Spleen (tissue), 7 donors: ENCODE results near the gene TTLL5.

ENCODE experiments used
- CTCF ChIP-seq, 11 experiments: fragments of 200-600 bp in 7 of 11; fragments of 450-650 bp in 4 of 11; sonication (generic) in 4 of 11; IDR thresholded peaks in 8 of 11; conservative IDR thresholded peaks in 3 of 11; 1 replicate in 7 of 11; 2 replicates in 4 of 11; pipeline versions ENCODE4 v1.4.0 to v1.8.0; 2016 to 2021; ENCODE audit warnings: antibody characterized with exemption in 11 of 11, inconsistent platforms in 4 of 11, mild to moderate bottlenecking in 1 of 11
- POLR2A ChIP-seq, 3 donors: fragments of 450-650 bp; IDR thresholded peaks; one replicate each; pipeline ENCODE4 v1.5.1; 2017; ENCODE audit warnings: antibody characterized with exemption in 3 of 3, mild to moderate bottlenecking in 1 of 3
- donor health status: DM: no; HTN: no; CAD: no; lungs with moderate emphysema.
- donor health status: DM: no; HTN: no; CAD: no.
- donor health status: DM: no; HTN: no; CAD: no.

DNA sequence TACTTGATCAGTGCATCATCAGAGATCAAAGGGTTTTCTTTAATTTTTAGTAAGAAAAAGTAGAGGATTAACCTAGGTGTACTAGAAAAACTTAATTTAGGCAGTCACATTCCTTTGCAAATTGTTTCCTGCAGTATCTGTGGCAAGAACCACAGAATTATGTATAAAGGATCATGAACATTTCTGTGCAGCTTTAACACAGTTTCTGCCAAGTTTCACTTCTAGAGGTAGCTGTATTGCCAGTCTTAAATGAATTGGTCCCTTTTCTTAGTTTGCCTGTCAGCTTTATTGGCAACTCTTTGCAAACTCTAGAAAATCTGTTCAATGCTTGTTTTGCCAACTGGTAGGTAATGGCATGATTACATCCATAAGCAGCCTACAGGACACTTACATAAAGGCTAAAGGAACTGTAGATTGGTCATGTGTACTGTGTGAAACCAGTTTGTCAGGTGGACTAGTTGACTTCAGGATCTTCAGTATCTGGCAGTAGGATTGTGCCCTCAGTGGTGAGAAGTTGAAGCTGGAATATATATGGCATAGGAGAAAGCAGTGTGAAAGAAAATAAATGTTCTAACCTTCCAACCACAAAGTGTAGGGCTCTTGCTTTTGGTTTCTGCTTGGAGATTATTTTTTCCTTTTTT is 75.9 kb downstream of the TTLL5 start:
- TF ChIP-seq CTCF (IDR thresholded peaks at IDR 0.05 in 8 of 11, conservative IDR thresholded peaks at IDR 0.05 in 3 of 11): no peak
- no peak for TF ChIP-seq POLR2A (IDR thresholded peaks at IDR 0.05)
